ENCODE measurements around the gene PLXDC1. TPM values are rescaled to one million over a fixed set of nuclear protein-coding genes. Genes with fewer than 3 reads are reported as not detected.
A peak's percentile ranks its signal among the peaks of the same experiment; 100 is the strongest.

Gene PLXDC1
- total RNA-seq, 4 donors from 2014 or later = 0.49 to 4.5 (median 2.4) TPM

GRCh38 chr17:39156491-39156890, 5.1 kb upstream of the PLXDC1 start:
- H3K36me3 ChIP-seq = no peaks in the 10 kb centered on the region
- intact Hi-C loops (cut with DNase I; ENCODE audit: low total_unique reads) = no loop called here
- H3K4me3 ChIP-seq = no peak overlapping the region

GRCh38 chr17:39155654-39156053, 4.2 kb upstream of the PLXDC1 start:
- H3K27me3 ChIP-seq = peaks cover 4 to 15% (median 6%) of the 10 kb centered on the region in 3 donors
- TF ChIP-seq POLR2A (IDR thresholded peaks at IDR 0.05) = no peak
- no peak for TF ChIP-seq CTCF (IDR thresholded peaks at IDR 0.05 in 4 of 5, conservative IDR thresholded peaks at IDR 0.05 in 1 of 5)
- H3K9me3 ChIP-seq = no peaks in the 10 kb centered on the region
- in situ Hi-C loops (cut with MboI; ENCODE audit: low sequenced_read_pairs in 4 of 4) (loop anchor here in 1 of 4 donors (25.0 kb wide), 1 partner anchor 293 kb away; the partner anchor contains the start of genes LASP1 and RPL23), intact Hi-C loops (cut with DNase I; ENCODE audit: low total_unique reads) (no loop called here)
- no peak for ATAC-seq
- H3K27ac ChIP-seq = no peak overlapping the region
- DNase-seq = no peak
- H3K4me1 ChIP-seq = peaks cover 11 to 13% of the 10 kb centered on the region in 2 donors
- no peak overlapping the region for H3K4me3 ChIP-seq
- H3K36me3 ChIP-seq = no peaks in the 10 kb centered on the region

More at GRCh38 chr17:39156491-39156890, 5.1 kb upstream of the PLXDC1 start:
- in situ Hi-C loops (cut with MboI; ENCODE audit: low sequenced_read_pairs in 4 of 4) = loop anchor here in 1 of 4 donors (25.0 kb wide), 1 partner anchor 294 kb away; the partner anchor contains the start of genes LASP1 and RPL23
- DNase-seq (no peak), ATAC-seq (no peak)
- Histone ChIP-seq H3K4me1 (peaks cover 11 to 13% of the 10 kb centered on the region in 2 donors), H3K27ac (no peak overlapping the region), H3K27me3 (peaks cover 0 to 8% (median 0%) of the 10 kb centered on the region in 3 donors), H3K9me3 (no peaks in the 10 kb centered on the region)
- no peak for TF ChIP-seq CTCF (IDR thresholded peaks at IDR 0.05 in 4 of 5, conservative IDR thresholded peaks at IDR 0.05 in 1 of 5)
- no peak for TF ChIP-seq POLR2A (IDR thresholded peaks at IDR 0.05)

GRCh38 chr17:39153599-39154051, 2.2 kb upstream of the PLXDC1 start:
- DNase-seq = peak; percentile 81 to 87
- in situ Hi-C loops (cut with MboI; ENCODE audit: low sequenced_read_pairs in 4 of 4) = loop anchor here in 1 of 4 donors (25.0 kb wide), 1 partner anchor 291 kb away; the partner anchor contains the start of genes LASP1 and RPL23

GRCh38 chr17:39151943-39152818, 744 bp upstream of the PLXDC1 start:
- Histone ChIP-seq H3K4me1 (peaks cover 11 to 13% of the 10 kb centered on the region in 2 donors), H3K27me3 (peaks cover 5 to 18% (median 7%) of the 10 kb centered on the region in 3 donors), H3K27ac (peak overlapping the region; percentile 84 to 96 (median 92)), H3K9me3 (no peaks in the 10 kb centered on the region), H3K4me3 (peak overlapping the region; percentile 61 to 89 (median 86)), H3K36me3 (no peaks in the 10 kb centered on the region)
- no peak for DNase-seq
- in situ Hi-C loops (cut with MboI; ENCODE audit: low sequenced_read_pairs in 4 of 4) = loop anchor here in 1 of 4 donors (25.0 kb wide), 1 partner anchor 290 kb away; the partner anchor contains the start of genes LASP1 and RPL23
- no peak for ATAC-seq
- intact Hi-C loops (cut with DNase I; ENCODE audit: low total_unique reads) = loop anchor here (1.0 to 2.0 kb wide), 2 partner anchors 169 to 281 kb away; partner anchors contain the start of gene LASP1
- TF ChIP-seq CTCF (IDR thresholded peaks at IDR 0.05 in 4 of 5, conservative IDR thresholded peaks at IDR 0.05 in 1 of 5) (no peak), POLR2A (IDR thresholded peaks at IDR 0.05) (no peak)

More at GRCh38 chr17:39153599-39154051, 2.2 kb upstream of the PLXDC1 start:
- H3K9me3 ChIP-seq = no peaks in the 10 kb centered on the region
- H3K4me1 ChIP-seq = peaks cover 11 to 13% of the 10 kb centered on the region in 2 donors
- intact Hi-C loops (cut with DNase I; ENCODE audit: low total_unique reads) = loop anchor here (1.0 to 2.0 kb wide), 3 partner anchors 84 to 328 kb away; partner anchors contain the start of genes CWC25 and LASP1
- H3K4me3 ChIP-seq = peak overlapping the region; percentile 61 to 89 (median 86)
- peak overlapping the region; percentile 84 to 96 (median 92) for H3K27ac ChIP-seq
- H3K27me3 ChIP-seq = peaks cover 5 to 18% (median 7%) of the 10 kb centered on the region in 3 donors
- ATAC-seq = peak; percentile 83 to 85
- peak in 2 of 5 experiments; percentile 25 to 32 for TF ChIP-seq CTCF (IDR thresholded peaks at IDR 0.05 in 4 of 5, conservative IDR thresholded peaks at IDR 0.05 in 1 of 5)
- peak; percentile 39 to 41 for TF ChIP-seq POLR2A (IDR thresholded peaks at IDR 0.05)
- no peaks in the 10 kb centered on the region for H3K36me3 ChIP-seq

All from gastrocnemius medialis (tissue), 4 donors.